WTC11 (cell line): ENCODE data around the gene RAB34. TPM values are rescaled to one million over a fixed set of nuclear protein-coding genes. Genes with fewer than 3 reads are reported as not detected.

ENCODE experiments used
- ATAC-seq: fragments of 200-7000 bp; cut with Tn5 transposase; 2 replicates; pipeline ENCODE4 v1.10.0; 2021; ENCODE audit warnings: mild to moderate bottlenecking, moderate library complexity
- CTCF ChIA-PET: fragments of 300-600 bp; sonication (Branson Sonifier 250); formaldehyde crosslinking; loops from one replicate; lab custom pipeline; 2021; ENCODE audit warnings: antibody characterized with exemption; lab: Charles Lee
- POLR2A ChIA-PET: fragments of 350-600 bp; sonication (Branson Sonifier 250); formaldehyde crosslinking; loops from one replicate; lab custom pipeline; 2021; ENCODE audit warnings: antibody characterized with exemption; lab: Charles Lee
- DNase-seq: peaks from one replicate; pipeline ENCODE4 v3.0.0; 2021; ENCODE audit warnings: low spot score
- H3K27ac Mint-ChIP-seq: 2 replicates; pipeline ENCODE4 v1.8.0; 2021; ENCODE audit warnings: mixed read lengths
- H3K27me3 Mint-ChIP-seq: 2 replicates; pipeline ENCODE4 v1.8.0; 2021; ENCODE audit warnings: low read depth, mild to moderate bottlenecking, moderate library complexity, mixed read lengths
- H3K36me3 Mint-ChIP-seq: 2 replicates; pipeline ENCODE4 v1.8.0; 2021; ENCODE audit warnings: mixed read lengths
- H3K4me1 Mint-ChIP-seq: 2 replicates; pipeline ENCODE4 v1.8.0; 2022; ENCODE audit warnings: mixed read lengths
- H3K4me3 Mint-ChIP-seq: 2 replicates; pipeline ENCODE4 v1.8.0; 2021; ENCODE audit warnings: mild to moderate bottlenecking, moderate library complexity, mixed read lengths
- H3K9me3 Mint-ChIP-seq: 2 replicates; pipeline ENCODE4 v1.8.0; 2021; ENCODE audit warnings: mixed read lengths
- AR ChIP-seq: fragments of 250-450 bp; sonication (Bioruptor Pico); IDR thresholded peaks from 2 replicates; pipeline ENCODE4 v1.9.0; 2021; ENCODE audit warnings: mild to moderate bottlenecking
- ATF3 ChIP-seq: sonication (generic); formaldehyde crosslinking; conservative IDR thresholded peaks from 2 replicates; pipeline ENCODE4 v1.8.1; 2022; ENCODE audit warnings: mild to moderate bottlenecking, missing genetic modification reagents
- CREB1 ChIP-seq: sonication (generic); formaldehyde crosslinking; IDR thresholded peaks from 2 replicates; pipeline ENCODE4 v1.8.0; 2023; ENCODE audit warnings: mild to moderate bottlenecking, missing genetic modification reagents
- CREM ChIP-seq: sonication (generic); formaldehyde crosslinking; IDR thresholded peaks from 2 replicates; pipeline ENCODE4 v1.8.1; 2022; ENCODE audit warnings: mild to moderate bottlenecking, missing genetic modification reagents, moderate library complexity
- ETV6 ChIP-seq: sonication (generic); formaldehyde crosslinking; IDR thresholded peaks from 2 replicates; pipeline ENCODE4 v1.8.1; 2022; ENCODE audit warnings: mild to moderate bottlenecking, missing genetic modification reagents
- FOXK1 ChIP-seq: sonication (generic); formaldehyde crosslinking; IDR thresholded peaks from 2 replicates; pipeline ENCODE4 v1.8.0; 2022; ENCODE audit warnings: mild to moderate bottlenecking, moderate library complexity, missing genetic modification reagents
- FOXP4 ChIP-seq: sonication (generic); formaldehyde crosslinking; IDR thresholded peaks from 2 replicates; pipeline ENCODE4 v1.8.0; 2022; ENCODE audit warnings: mild to moderate bottlenecking, missing genetic modification reagents
- KAT7 ChIP-seq: sonication (generic); formaldehyde crosslinking; IDR thresholded peaks from 2 replicates; pipeline ENCODE4 v1.8.1; 2023; ENCODE audit warnings: missing genetic modification reagents, mild to moderate bottlenecking, borderline replicate concordance
- MAX ChIP-seq: sonication (generic); formaldehyde crosslinking; IDR thresholded peaks from 2 replicates; pipeline ENCODE4 v1.8.0; 2022; ENCODE audit warnings: mild to moderate bottlenecking, missing genetic modification reagents
- NFE2L1 ChIP-seq: sonication (generic); formaldehyde crosslinking; IDR thresholded peaks from 2 replicates; pipeline ENCODE4 v1.8.1; 2023; ENCODE audit warnings: missing genetic modification reagents
- ZNF232 ChIP-seq: sonication (generic); formaldehyde crosslinking; IDR thresholded peaks from 2 replicates; pipeline ENCODE4 v1.8.0; 2022; ENCODE audit warnings: mild to moderate bottlenecking, missing genetic modification reagents
- ZNF263 ChIP-seq: sonication (generic); formaldehyde crosslinking; IDR thresholded peaks from 2 replicates; pipeline ENCODE4 v1.8.1; 2022; ENCODE audit warnings: low read depth, mild to moderate bottlenecking, moderate library complexity, missing genetic modification reagents
- ZNF281 ChIP-seq: sonication (generic); formaldehyde crosslinking; IDR thresholded peaks from 2 replicates; pipeline ENCODE4 v1.8.0; 2023; ENCODE audit warnings: mild to moderate bottlenecking, missing genetic modification reagents
- ZNF317 ChIP-seq: sonication (generic); formaldehyde crosslinking; IDR thresholded peaks from 2 replicates; pipeline ENCODE4 v1.8.1; 2023; ENCODE audit warnings: low read depth, mild to moderate bottlenecking, moderate library complexity, missing genetic modification reagents, borderline replicate concordance
- ZNF423 ChIP-seq: fragments of 250-450 bp; sonication (Bioruptor Pico); IDR thresholded peaks from 2 replicates; pipeline ENCODE4 v2.1.2; 2022; ENCODE audit warnings: mild to moderate bottlenecking, moderate library complexity
- total RNA-seq: library from RNA; stranded (reverse); gene quantifications from 3 replicates; pipeline ENCODE4 v1.2.3, GENCODE V29; 2021
- TF ChIP-seq, protein P1 (sequence below): sonication (generic); formaldehyde crosslinking; IDR thresholded peaks from 2 replicates; pipeline ENCODE4 v1.8.1; 2022; ENCODE audit warnings: low read depth, mild to moderate bottlenecking, moderate library complexity, missing genetic modification reagents, borderline replicate concordance
- TF ChIP-seq, protein P2 (sequence below): fragments of 250-450 bp; sonication (Bioruptor Pico); IDR thresholded peaks from 2 replicates; pipeline ENCODE4 v1.9.0; 2021; ENCODE audit warnings: moderate library complexity, mild to moderate bottlenecking, inconsistent platforms, borderline replicate concordance
- TF ChIP-seq, protein P3 (sequence below): fragments of 200-600 bp; IDR thresholded peaks from 2 replicates; pipeline ENCODE4 v1.8.0; 2022; ENCODE audit warnings: antibody characterized with exemption

The RAB34 gene
- total RNA-seq, 1 experiment from 2014 or later, result 181 TPM

GRCh38 chr17:28760601-28761562 lies 43.2 kb upstream of the RAB34 start:
- Mint-ChIP-seq H3K36me3 (peaks cover 46% of the 10 kb centered on the region), H3K4me1 (peaks cover 70% of the 10 kb centered on the region), H3K27ac (peak overlapping the region; percentile 96), H3K27me3 (no peaks in the 10 kb centered on the region), H3K4me3 (peak overlapping the region; percentile 55), H3K9me3 (no peaks in the 10 kb centered on the region)
- peak; percentile 79 for ATAC-seq
- POLR2A ChIA-PET, result interaction anchor here (0.6 to 2.0 kb wide), 9 partner anchors 8 to 49 kb away, joined by 3 to 13 read pairs (median 4); partner anchors contain the start of genes PROCA1, RPL23A and TLCD1
- CTCF ChIA-PET, result interaction anchor here (0.6 to 6.5 kb wide), 19 partner anchors 9 to 356 kb away, joined by 3 to 147 read pairs (median 6); partner anchors contain the start of genes DHRS13, FAM222B, FLOT2 and NEK8
- DNase-seq, result peak; percentile 65
- TF ChIP-seq KAT7 (CRISPR knock-in tag), result no peak
- peak; percentile 67 for TF ChIP-seq FOXK1 (CRISPR knock-in tag)
- TF ChIP-seq NFE2L1 (CRISPR knock-in tag), result no peak
- peak; percentile 98 for TF ChIP-seq ETV6
- TF ChIP-seq ZNF232 (CRISPR knock-in tag), result no peak
- 0 out of 2 replicates have a peak, but pooled peaks have one; percentile 48 for TF ChIP-seq CREM (CRISPR knock-in tag)
- TF ChIP-seq FOXP4 (CRISPR knock-in tag), result peak; percentile 10; the same call in 1 of the 2 replicates
- no peak for TF ChIP-seq AR (CRISPR knock-in tag)
- TF ChIP-seq, protein P1, sequence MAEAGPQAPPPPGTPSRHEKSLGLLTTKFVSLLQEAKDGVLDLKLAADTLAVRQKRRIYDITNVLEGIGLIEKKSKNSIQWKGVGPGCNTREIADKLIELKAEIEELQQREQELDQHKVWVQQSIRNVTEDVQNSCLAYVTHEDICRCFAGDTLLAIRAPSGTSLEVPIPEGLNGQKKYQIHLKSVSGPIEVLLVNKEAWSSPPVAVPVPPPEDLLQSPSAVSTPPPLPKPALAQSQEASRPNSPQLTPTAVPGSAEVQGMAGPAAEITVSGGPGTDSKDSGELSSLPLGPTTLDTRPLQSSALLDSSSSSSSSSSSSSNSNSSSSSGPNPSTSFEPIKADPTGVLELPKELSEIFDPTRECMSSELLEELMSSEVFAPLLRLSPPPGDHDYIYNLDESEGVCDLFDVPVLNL (CRISPR knock-in tag), result no peak
- 0 out of 2 replicates have a peak, but pooled peaks have one; percentile 12 for TF ChIP-seq ZNF281 (CRISPR knock-in tag)
- TF ChIP-seq ATF3 (CRISPR knock-in tag), result no peak
- TF ChIP-seq ZNF263 (CRISPR knock-in tag), result no peak
- no peak for TF ChIP-seq MAX (CRISPR knock-in tag)
- 0 out of 2 replicates have a peak, but pooled peaks have one; percentile 13 for TF ChIP-seq CREB1 (CRISPR knock-in tag)
- TF ChIP-seq ZNF317 (CRISPR knock-in tag), result peak; percentile 32; the same call in 1 of the 2 replicates
- TF ChIP-seq, protein P2, sequence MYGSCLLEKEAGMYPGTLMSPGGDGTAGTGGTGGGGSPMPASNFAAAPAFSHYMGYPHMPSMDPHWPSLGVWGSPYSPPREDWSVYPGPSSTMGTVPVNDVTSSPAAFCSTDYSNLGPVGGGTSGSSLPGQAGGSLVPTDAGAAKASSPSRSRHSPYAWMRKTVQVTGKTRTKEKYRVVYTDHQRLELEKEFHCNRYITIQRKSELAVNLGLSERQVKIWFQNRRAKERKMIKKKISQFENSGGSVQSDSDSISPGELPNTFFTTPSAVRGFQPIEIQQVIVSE (CRISPR knock-in tag), result no peak
- peak; percentile 45; the same call in 1 of the 2 replicates for TF ChIP-seq ZNF423
- TF ChIP-seq, protein P3, sequence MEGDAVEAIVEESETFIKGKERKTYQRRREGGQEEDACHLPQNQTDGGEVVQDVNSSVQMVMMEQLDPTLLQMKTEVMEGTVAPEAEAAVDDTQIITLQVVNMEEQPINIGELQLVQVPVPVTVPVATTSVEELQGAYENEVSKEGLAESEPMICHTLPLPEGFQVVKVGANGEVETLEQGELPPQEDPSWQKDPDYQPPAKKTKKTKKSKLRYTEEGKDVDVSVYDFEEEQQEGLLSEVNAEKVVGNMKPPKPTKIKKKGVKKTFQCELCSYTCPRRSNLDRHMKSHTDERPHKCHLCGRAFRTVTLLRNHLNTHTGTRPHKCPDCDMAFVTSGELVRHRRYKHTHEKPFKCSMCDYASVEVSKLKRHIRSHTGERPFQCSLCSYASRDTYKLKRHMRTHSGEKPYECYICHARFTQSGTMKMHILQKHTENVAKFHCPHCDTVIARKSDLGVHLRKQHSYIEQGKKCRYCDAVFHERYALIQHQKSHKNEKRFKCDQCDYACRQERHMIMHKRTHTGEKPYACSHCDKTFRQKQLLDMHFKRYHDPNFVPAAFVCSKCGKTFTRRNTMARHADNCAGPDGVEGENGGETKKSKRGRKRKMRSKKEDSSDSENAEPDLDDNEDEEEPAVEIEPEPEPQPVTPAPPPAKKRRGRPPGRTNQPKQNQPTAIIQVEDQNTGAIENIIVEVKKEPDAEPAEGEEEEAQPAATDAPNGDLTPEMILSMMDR, result no peak
